T-cell (primary cell): Measurements from ENCODE around the gene SMC1A. TPM values are rescaled to one million over a fixed set of nuclear protein-coding genes. Genes with fewer than 3 reads are reported as not detected.

ENCODE experiments used
- ATAC-seq, 4 experiments: fragments of 200-7000 bp in 3 of 4; fragments of 150-1000 bp in 1 of 4; cut with Tn5 transposase; replicated peaks in 1 of 4; 1 replicate in 3 of 4; 2 replicates in 1 of 4; pipeline ENCODE4 v1.10.0; 2021; ENCODE audit warnings: moderate library complexity in 3 of 4, mild to moderate bottlenecking in 2 of 4, moderate number of reproducible peaks in 1 of 4
- CTCF ChIA-PET, 2 donors: fragments of 300-600 bp; sonication (Branson Sonifier 250); formaldehyde crosslinking; loops; one replicate each; lab custom pipeline; 2022; ENCODE audit warnings: antibody characterized with exemption in 2 of 2; lab: Charles Lee
- POLR2A ChIA-PET, 2 donors: fragments of 300-600 bp; sonication (Branson Sonifier 250); formaldehyde crosslinking; loops; one replicate each; lab custom pipeline; 2022; ENCODE audit warnings: antibody characterized with exemption in 2 of 2; lab: Charles Lee
- DNase-seq, 35 experiments: peaks; one replicate each; pipeline versions ENCODE4 v3.0.0 to v3.0.0-alpha.2; 2013 to 2023
- H3K27ac ChIP-seq: one replicate; pipeline ENCODE4 v1.5.1; 2013; ENCODE audit warnings: low read length
- H3K27me3 ChIP-seq, 2 experiments: replicated peaks in 1 of 2; 1 replicate in 1 of 2; 2 replicates in 1 of 2; pipeline versions ENCODE4 v1.6.1 to v1.7.0; 2013; ENCODE audit warnings: low read length in 1 of 2, mixed read lengths in 1 of 2; ENCODE audit not compliant: control insufficient read depth in 2 of 2, insufficient read depth in 2 of 2; ENCODE audit errors: extremely low read depth in 1 of 2
- H3K36me3 ChIP-seq, 2 donors: 1 replicate in 1 of 2; 2 replicates in 1 of 2; pipeline versions ENCODE4 v1.6.1 to v1.7.0; 2013; ENCODE audit warnings: low read length in 1 of 2; ENCODE audit not compliant: control insufficient read depth in 2 of 2, insufficient read depth in 1 of 2; ENCODE audit errors: extremely low read depth in 1 of 2
- H3K4me1 ChIP-seq, 2 experiments: 1 replicate in 1 of 2; 2 replicates in 1 of 2; pipeline versions ENCODE4 v1.6.1 to v1.7.0; 2013; ENCODE audit warnings: low read length in 2 of 2, mixed read lengths in 1 of 2; ENCODE audit not compliant: insufficient read depth in 2 of 2, control insufficient read depth in 1 of 2; ENCODE audit errors: extremely low read depth in 1 of 2
- H3K4me3 ChIP-seq, 2 donors: 1 replicate in 1 of 2; 2 replicates in 1 of 2; pipeline versions ENCODE4 v1.5.1 to v1.7.0; 2013; ENCODE audit warnings: mild to moderate bottlenecking in 2 of 2, low read length in 1 of 2, moderate library complexity in 1 of 2; ENCODE audit not compliant: control insufficient read depth in 1 of 2; ENCODE audit errors: extremely low read depth in 1 of 2
- H3K9me3 ChIP-seq: 2 replicates; pipeline ENCODE4 v1.7.0; 2013
- H3K27ac Mint-ChIP-seq, 2 donors: one replicate each; pipeline ENCODE4 v1.8.0; 2020 to 2021; ENCODE audit warnings: mild to moderate bottlenecking in 2 of 2, mixed read lengths in 2 of 2
- H3K27me3 Mint-ChIP-seq, 2 donors: one replicate each; pipeline ENCODE4 v1.8.0; 2021 to 2022; ENCODE audit warnings: mixed read lengths in 2 of 2
- H3K36me3 Mint-ChIP-seq: one replicate; pipeline ENCODE4 v1.8.0; 2021; ENCODE audit warnings: mixed read lengths
- H3K4me1 Mint-ChIP-seq, 3 donors: one replicate each; pipeline ENCODE4 v1.8.0; 2020 to 2022; ENCODE audit warnings: mixed read lengths in 3 of 3, mild to moderate bottlenecking in 1 of 3
- H3K4me3 Mint-ChIP-seq, 3 donors: one replicate each; pipeline ENCODE4 v1.8.0; 2020 to 2022; ENCODE audit warnings: mild to moderate bottlenecking in 3 of 3, mixed read lengths in 3 of 3, moderate library complexity in 3 of 3
- H3K9me3 Mint-ChIP-seq, 3 donors: one replicate each; pipeline ENCODE4 v1.8.0; 2020 to 2022; ENCODE audit warnings: mixed read lengths in 3 of 3
- WGBS: methylation state at CpG from one replicate; pipeline ENCODE4 v1.1.5; 2013; ENCODE audit warnings: missing lambda C conversion rate; ENCODE audit not compliant: insufficient coverage; 5-methylcytosine and 5-hydroxymethylcytosine counted together
- total RNA-seq, 35 experiments: library from RNA in 6 of 35; stranded (reverse) in 6 of 35; fragments of 120-200 nt in 1 of 35; gene quantifications; one replicate each; pipeline versions ENCODE4 v1.2.1 to v1.2.4 and lab custom pipeline; 2013 to 2026

Gene SMC1A
- total RNA-seq, 5 donors from 2014 or later (not counting 1 experiment from before 2014, with no cell fraction given) = 46.8 to 73.0 (median 66.0) TPM

DNA sequence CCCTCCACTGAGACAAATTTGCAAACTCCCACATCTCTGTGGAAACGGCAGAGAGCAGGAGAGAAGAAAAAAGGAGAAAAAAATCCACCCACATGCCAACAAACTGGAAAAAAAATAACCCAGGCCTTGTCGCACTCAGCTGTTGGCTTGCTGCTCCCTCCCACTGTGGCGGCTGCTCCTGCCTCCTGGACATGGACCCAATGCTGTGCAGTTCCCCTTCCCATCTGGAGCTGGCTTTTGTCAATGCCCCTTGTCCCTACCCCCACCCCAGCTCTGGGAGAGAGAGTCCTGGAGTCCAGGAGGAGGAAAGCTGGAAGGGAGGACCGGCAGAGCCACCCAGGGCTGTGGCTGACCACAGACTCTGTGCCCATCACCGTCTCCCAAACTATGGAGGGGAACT is 90.2 kb downstream of the SMC1A start:
- no peaks in the 10 kb centered on the region for H3K4me1 Mint-ChIP-seq
- ChIA-PET POLR2A (no interaction called here), CTCF (no interaction called here)
- H3K27me3 Mint-ChIP-seq = peaks cover 11 to 39% of the 10 kb centered on the region in 2 donors
- no peaks in the 10 kb centered on the region for H3K4me1 ChIP-seq
- ATAC-seq (no peak), DNase-seq (no peak)
- no peak overlapping the region for H3K4me3 ChIP-seq
- peaks cover 0 to 9% of the 10 kb centered on the region in 2 experiments for H3K27me3 ChIP-seq
- no peaks in the 10 kb centered on the region for H3K9me3 ChIP-seq
- H3K27ac Mint-ChIP-seq = no peak overlapping the region
- no peaks in the 10 kb centered on the region for H3K36me3 ChIP-seq
- no peaks in the 10 kb centered on the region for H3K36me3 Mint-ChIP-seq
- no peak overlapping the region for H3K4me3 Mint-ChIP-seq
- no peak overlapping the region for H3K27ac ChIP-seq
- H3K9me3 Mint-ChIP-seq = no peaks in the 10 kb centered on the region
- no CpG with 5 or more reads among the region's 5 CpGs for WGBS

GRCh38 chrX:53330331-53330730 is 92.1 kb downstream of the SMC1A start:
- H3K4me1 ChIP-seq = no peaks in the 10 kb centered on the region
- Mint-ChIP-seq H3K27me3 (peaks cover 11 to 49% of the 10 kb centered on the region in 2 donors), H3K36me3 (no peaks in the 10 kb centered on the region), H3K4me1 (no peaks in the 10 kb centered on the region), H3K27ac (no peak overlapping the region), H3K9me3 (no peaks in the 10 kb centered on the region), H3K4me3 (no peak overlapping the region)
- H3K27me3 ChIP-seq = peaks cover 0 to 9% of the 10 kb centered on the region in 2 experiments
- no CpG with 5 or more reads among the region's 10 CpGs for WGBS
- POLR2A ChIA-PET = no interaction called here
- H3K9me3 ChIP-seq = no peaks in the 10 kb centered on the region
- CTCF ChIA-PET = no interaction called here
- ATAC-seq (no peak), DNase-seq (no peak)
- no peak overlapping the region for H3K27ac ChIP-seq
- no peak overlapping the region for H3K4me3 ChIP-seq
- H3K36me3 ChIP-seq = no peaks in the 10 kb centered on the region

DNA sequence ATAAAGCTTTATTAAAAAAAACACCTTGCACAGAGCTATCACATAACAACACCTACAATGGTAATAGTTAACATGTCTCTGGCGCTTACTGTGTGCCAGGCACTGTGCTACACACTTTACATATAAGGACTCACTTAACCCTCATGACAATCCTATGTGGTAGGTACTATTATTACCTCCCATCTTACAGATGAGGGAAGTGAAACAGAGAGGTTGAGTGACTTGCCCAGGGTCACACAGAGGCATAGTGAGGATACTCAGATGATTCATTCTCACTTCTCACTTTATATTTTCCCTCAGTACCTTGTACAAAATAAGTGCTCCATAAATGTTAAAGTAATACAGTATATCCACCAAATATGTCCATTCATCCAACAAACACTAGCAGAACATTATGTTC is 97.7 kb downstream of the SMC1A start:
- peaks cover 3 to 19% of the 10 kb centered on the region in 2 experiments for H3K27me3 ChIP-seq
- no CpG with 5 or more reads among the region's 1 CpG for WGBS

More for the DNA sequence above, 97.7 kb downstream of the SMC1A start:
- Mint-ChIP-seq H3K4me1 (peaks cover 12 to 17% (median 12%) of the 10 kb centered on the region in 3 donors), H3K27me3 (peaks cover 23 to 53% of the 10 kb centered on the region in 2 donors), H3K27ac (no peak overlapping the region), H3K9me3 (no peaks in the 10 kb centered on the region), H3K36me3 (no peaks in the 10 kb centered on the region), H3K4me3 (no peak overlapping the region)
- no peaks in the 10 kb centered on the region for H3K36me3 ChIP-seq
- H3K9me3 ChIP-seq = no peaks in the 10 kb centered on the region
- no peak for DNase-seq
- peaks cover 0 to 12% of the 10 kb centered on the region in 2 experiments for H3K4me1 ChIP-seq
- POLR2A ChIA-PET = no interaction called here
- no peak for ATAC-seq
- H3K4me3 ChIP-seq = no peak overlapping the region
- H3K27ac ChIP-seq = no peak overlapping the region
- CTCF ChIA-PET = no interaction called here

Other genes with a start within 250 kb of the SMC1A start
- gene KDM5C, start 197.4 kb downstream of the SMC1A start, total RNA-seq = 100 to 1,000 TPM; 130 to 329 (median 197) TPM
- 1 to 10 TPM; 1.2 to 2.0 (median 1.4) TPM for gene IQSEC2, start 141.1 kb downstream of the SMC1A start, total RNA-seq
- 1 to 10 TPM; 1.5 to 2.7 (median 2.1) TPM for gene RIBC1, start 219 bp upstream of the SMC1A start, total RNA-seq
- 10 to 100 TPM; 36.6 to 60.0 (median 43.3) TPM for gene HSD17B10, start 11.7 kb upstream of the SMC1A start, total RNA-seq